SHP77 treated with DMSO at 0.1 percent for 48 hours (cell line): Measurements from ENCODE around the gene NME2.

ENCODE experiments used
- DNase-seq: peaks from one replicate; lab custom pipeline; 2025; lab: John Stamatoyannopoulos, UW

The NME2 gene

DNA sequence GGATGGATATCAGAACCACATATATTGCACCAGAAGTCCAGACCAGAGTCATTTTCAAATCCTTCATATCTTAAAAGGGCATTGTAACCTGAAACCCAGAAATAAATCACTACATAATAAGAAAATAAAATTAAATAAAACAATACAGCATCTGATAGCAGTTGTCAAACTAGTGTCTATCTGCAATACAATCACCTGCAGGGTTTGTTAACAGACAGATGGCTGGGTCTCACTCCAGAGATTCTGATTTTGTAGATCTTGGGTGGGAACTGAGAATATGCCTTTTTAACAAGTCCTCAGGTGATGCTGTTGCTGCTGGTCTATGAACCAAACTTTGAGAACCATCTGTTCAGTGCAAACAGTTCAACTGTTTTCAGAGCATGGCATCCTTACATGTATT is 37.6 kb downstream of the NME2 start:
- no peak for DNase-seq

DNA sequence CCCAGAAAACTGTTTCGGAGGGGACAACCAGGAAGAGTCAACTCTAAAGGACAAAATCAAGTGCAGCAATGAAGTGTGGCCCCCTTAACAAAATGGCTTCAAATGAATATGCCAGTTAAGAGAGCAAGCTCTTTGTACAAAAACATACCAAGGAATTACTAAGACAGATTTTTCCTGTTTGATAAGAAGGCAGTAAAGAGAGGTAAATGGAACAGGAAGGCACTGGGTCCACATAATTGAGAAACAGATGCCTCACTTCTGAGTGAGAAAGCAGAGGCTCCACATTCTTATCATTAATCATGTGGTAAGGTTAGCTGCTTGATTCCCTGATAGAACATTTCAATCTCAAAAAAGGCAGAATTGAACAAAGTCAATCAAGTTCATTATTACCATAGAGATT is 48.7 kb downstream of the NME2 start:
- no peak for DNase-seq

DNA sequence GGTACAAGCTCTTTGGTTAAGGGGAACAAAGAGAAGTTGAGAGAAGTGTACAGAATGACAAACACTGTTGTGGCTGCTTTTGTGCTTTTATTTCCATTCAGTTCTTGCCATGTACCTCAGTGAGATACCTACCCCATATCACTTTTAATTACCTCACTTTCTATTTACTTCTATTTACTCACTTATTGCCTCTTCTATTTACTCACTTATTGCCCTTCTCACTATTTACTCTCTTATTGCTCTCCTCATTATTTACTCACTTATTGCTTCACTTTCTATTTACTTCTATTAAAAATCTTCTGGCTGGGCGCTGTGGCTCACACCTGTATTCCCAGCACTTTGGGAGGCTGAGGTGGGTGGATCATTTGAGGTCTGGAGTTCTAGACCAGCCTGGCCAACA is 51.7 kb downstream of the NME2 start:
- no peak for DNase-seq

DNA sequence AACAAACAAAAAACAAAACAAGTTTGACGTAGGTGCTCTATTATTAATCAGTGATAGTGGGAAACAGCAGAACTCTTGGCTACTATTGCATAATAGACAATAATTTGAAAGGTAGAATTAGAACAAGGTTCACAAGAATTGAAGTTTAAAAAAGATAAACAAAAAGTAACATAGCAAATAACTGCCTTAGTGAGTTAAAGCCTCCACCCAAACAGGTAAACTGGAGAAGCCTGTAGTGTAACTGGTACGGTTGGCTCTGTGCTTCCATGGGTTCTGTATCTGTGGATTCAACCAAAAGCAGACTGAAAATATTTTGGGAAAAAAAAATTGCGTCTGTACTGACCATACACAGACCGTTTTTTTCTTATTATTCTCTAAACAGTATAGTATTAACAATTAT is 55.1 kb downstream of the NME2 start:
- no peak for DNase-seq
